Type B pancreatic cell (in vitro differentiated cells): ENCODE results near the gene TBX22. TPM values are rescaled to one million over a fixed set of nuclear protein-coding genes. Genes with fewer than 3 reads are reported as not detected.

Experiments used
- DNase-seq: peaks from one replicate; pipeline ENCODE4 v3.0.0; 2021; ENCODE audit warnings: mixed read lengths; ENCODE audit not compliant: unreplicated experiment; ENCODE audit errors: extremely low spot score
- H3K27ac Mint-ChIP-seq: 2 replicates; pipeline ENCODE4 v1.8.0; 2021; ENCODE audit warnings: mild to moderate bottlenecking, mixed read lengths
- H3K27me3 Mint-ChIP-seq: 2 replicates; pipeline ENCODE4 v1.8.0; 2021; ENCODE audit warnings: mixed read lengths
- H3K36me3 Mint-ChIP-seq: 2 replicates; pipeline ENCODE4 v1.8.0; 2021; ENCODE audit warnings: mixed read lengths
- H3K4me1 Mint-ChIP-seq: one replicate; pipeline ENCODE4 v1.8.0; 2021; ENCODE audit warnings: mixed read lengths; ENCODE audit not compliant: unreplicated experiment
- H3K4me3 Mint-ChIP-seq: 2 replicates; pipeline ENCODE4 v1.8.0; 2021; ENCODE audit warnings: mild to moderate bottlenecking, mixed read lengths
- H3K9me3 Mint-ChIP-seq: 2 replicates; pipeline ENCODE4 v1.8.0; 2021; ENCODE audit warnings: mixed read lengths
- long read RNA-seq: library from polyadenylated mRNA; unstranded; transcript quantifications from one replicate; pipeline ENCODE4 v2.0.0, GENCODE V29; 2020
- total RNA-seq: library from RNA; stranded (reverse); gene quantifications from 2 replicates; pipeline ENCODE4 v1.2.1, GENCODE V29; 2021; ENCODE audit warnings: low replicate concordance
- TF ChIP-seq, protein P1 (sequence below): fragments of 200-600 bp; sonication (generic); conservative IDR thresholded peaks from 2 replicates; pipeline ENCODE4 v1.5.0; 2021; ENCODE audit warnings: antibody characterized with exemption, mild to moderate bottlenecking

TBX22 gene, protein sequence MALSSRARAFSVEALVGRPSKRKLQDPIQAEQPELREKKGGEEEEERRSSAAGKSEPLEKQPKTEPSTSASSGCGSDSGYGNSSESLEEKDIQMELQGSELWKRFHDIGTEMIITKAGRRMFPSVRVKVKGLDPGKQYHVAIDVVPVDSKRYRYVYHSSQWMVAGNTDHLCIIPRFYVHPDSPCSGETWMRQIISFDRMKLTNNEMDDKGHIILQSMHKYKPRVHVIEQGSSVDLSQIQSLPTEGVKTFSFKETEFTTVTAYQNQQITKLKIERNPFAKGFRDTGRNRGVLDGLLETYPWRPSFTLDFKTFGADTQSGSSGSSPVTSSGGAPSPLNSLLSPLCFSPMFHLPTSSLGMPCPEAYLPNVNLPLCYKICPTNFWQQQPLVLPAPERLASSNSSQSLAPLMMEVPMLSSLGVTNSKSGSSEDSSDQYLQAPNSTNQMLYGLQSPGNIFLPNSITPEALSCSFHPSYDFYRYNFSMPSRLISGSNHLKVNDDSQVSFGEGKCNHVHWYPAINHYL
- not detected in 2 replicates for total RNA-seq
- long read RNA-seq = 0 reads

DNA sequence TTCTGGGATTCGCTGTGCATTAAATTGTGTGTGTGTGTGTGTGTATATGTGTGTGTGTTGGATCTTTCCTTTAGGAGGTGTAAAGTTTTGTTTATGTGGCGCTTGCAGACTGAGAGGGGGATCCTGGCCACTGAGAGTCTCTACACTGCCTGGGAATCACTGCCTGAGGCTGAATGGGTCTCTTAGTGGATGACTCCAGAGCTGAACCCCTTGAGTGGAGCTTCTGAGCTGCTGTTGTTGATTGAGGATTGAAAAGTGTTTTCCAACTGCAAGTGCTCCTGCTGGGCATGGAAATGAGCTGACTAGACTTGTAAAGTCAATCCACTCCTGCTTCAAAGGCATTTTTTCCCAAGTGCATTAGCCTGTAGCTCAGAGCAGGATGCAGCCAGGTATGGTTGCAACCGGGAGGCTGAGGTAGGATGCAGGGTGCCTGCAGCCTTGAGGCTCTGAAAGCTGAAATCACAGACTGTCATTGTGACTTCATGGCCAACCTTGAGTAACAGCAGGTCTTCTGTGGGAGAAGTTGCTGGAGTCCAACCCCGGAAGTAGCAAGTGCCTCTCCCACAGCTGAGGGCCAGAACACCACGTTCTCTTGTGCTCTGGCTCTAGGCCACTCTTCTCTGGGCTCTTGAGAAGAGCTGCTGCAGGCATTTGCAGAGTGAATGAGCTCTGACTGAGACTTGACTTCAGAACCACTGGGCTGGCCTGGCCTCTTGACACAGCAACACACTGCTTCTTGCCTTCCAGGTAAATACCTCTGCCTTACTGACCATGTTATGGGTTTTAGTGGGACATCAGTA is at the start of gene TBX22:
Gene TBX22, plus strand, starts transcription at position 613 of the 800 bp plus-strand sequence. CDS start 7,517 bp downstream, outside the sequence.
- no peaks in the 10 kb centered on the region for H3K36me3 Mint-ChIP-seq
- TF ChIP-seq, protein P1, sequence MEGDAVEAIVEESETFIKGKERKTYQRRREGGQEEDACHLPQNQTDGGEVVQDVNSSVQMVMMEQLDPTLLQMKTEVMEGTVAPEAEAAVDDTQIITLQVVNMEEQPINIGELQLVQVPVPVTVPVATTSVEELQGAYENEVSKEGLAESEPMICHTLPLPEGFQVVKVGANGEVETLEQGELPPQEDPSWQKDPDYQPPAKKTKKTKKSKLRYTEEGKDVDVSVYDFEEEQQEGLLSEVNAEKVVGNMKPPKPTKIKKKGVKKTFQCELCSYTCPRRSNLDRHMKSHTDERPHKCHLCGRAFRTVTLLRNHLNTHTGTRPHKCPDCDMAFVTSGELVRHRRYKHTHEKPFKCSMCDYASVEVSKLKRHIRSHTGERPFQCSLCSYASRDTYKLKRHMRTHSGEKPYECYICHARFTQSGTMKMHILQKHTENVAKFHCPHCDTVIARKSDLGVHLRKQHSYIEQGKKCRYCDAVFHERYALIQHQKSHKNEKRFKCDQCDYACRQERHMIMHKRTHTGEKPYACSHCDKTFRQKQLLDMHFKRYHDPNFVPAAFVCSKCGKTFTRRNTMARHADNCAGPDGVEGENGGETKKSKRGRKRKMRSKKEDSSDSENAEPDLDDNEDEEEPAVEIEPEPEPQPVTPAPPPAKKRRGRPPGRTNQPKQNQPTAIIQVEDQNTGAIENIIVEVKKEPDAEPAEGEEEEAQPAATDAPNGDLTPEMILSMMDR = no peak
- H3K4me1 Mint-ChIP-seq = no peaks in the 10 kb centered on the region
- no peak for DNase-seq
- H3K9me3 Mint-ChIP-seq = no peaks in the 10 kb centered on the region
- no peak within 1 kb of the TSS for H3K27ac Mint-ChIP-seq
- H3K27me3 Mint-ChIP-seq = no peaks in the 10 kb centered on the region
- no peak within 1 kb of the TSS for H3K4me3 Mint-ChIP-seq

DNA sequence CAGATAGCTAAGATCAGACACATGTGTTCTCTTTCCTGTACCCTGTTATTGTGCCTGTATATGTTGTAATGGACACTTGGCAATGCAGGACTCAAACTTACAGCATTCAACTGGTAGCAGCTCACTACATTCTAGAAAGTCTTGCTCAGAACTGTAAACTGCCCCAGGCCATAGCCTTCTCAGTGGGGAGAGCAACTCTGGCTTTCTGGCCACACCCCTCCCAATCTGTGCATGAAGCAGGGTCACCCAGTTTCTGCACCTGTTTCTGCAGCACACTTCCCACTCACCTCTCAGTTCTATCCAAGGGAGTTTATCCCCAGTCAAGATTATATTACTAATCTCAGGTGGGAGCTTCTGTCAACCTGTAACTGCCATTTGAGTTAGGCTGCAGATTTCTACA is 38.9 kb upstream of the TBX22 start:
- peaks cover 3% of the 10 kb centered on the region for H3K9me3 Mint-ChIP-seq
- H3K27me3 Mint-ChIP-seq = no peaks in the 10 kb centered on the region
- H3K36me3 Mint-ChIP-seq = no peaks in the 10 kb centered on the region
- H3K4me1 Mint-ChIP-seq = no peaks in the 10 kb centered on the region
- no peak for DNase-seq
- TF ChIP-seq, protein P1 = no peak
- no peak overlapping the region for H3K4me3 Mint-ChIP-seq
- H3K27ac Mint-ChIP-seq = no peak overlapping the region

DNA sequence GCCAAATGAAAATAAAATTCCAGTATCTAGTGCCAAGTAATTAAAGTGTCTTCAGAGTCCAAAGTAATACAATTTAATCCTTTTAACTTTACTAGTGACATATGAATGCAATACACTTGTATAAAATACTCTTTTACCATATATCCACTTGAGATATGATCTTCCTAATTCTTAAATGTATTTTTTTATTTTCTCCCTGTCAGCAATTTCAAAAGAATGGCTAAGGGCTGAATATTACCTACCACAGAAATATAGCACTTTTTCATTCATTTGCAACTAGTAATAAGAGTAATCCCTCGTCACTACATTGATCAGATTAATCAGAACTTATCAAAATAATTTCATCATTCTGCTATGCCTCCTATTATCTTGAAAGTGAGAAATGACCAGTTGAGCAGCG is 10.1 kb upstream of the TBX22 start:
- Mint-ChIP-seq H3K27me3 (no peaks in the 10 kb centered on the region), H3K36me3 (no peaks in the 10 kb centered on the region), H3K4me3 (no peak overlapping the region), H3K27ac (no peak overlapping the region), H3K9me3 (no peaks in the 10 kb centered on the region), H3K4me1 (no peaks in the 10 kb centered on the region)
- TF ChIP-seq, protein P1 = no peak
- no peak for DNase-seq

DNA sequence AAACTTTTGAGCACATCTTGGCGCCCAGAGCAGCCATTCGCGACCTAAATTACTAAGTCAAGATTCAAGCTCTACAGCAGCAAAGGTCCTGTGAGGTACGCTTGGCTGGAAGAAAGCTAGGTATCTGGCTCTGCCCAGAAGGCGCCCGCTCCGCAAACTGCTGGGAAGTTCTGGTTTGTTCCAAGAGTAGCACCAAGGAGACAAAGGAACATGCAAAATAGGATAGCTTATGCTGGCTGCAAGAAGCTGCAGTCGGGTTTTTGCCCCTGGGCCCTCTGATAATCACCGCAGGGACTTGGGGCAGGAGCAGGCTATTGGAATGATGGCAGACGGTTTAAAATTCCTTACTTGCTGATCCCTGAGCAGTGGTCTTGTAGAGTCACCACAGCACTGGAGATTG is 3.0 kb upstream of the TBX22 start:
- no peak overlapping the region for H3K4me3 Mint-ChIP-seq
- no peak overlapping the region for H3K27ac Mint-ChIP-seq
- TF ChIP-seq, protein P1 = no peak
- H3K9me3 Mint-ChIP-seq = no peaks in the 10 kb centered on the region
- H3K36me3 Mint-ChIP-seq = no peaks in the 10 kb centered on the region
- no peaks in the 10 kb centered on the region for H3K27me3 Mint-ChIP-seq
- DNase-seq = no peak
- no peaks in the 10 kb centered on the region for H3K4me1 Mint-ChIP-seq

DNA sequence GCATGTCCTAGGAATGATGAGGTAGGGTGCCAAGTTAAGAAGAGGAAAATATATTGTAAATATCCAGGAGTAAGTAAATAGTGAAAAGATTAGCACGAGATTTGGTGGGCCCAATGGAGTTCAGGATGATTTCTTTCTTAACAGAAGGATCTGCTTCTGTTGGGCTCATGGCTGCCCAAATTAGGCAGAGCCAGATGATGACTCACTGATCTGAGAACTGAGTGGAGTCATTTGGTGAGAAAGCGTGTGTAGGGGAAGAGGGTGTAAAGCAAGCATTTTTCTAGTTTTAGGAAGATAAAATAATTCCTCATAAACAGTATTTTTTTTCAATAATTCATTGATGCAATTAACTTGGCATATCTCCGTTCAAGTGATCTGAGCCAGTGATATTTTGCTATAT is 1.6 kb downstream of the TBX22 start:
- peaks cover 2% of the 10 kb centered on the region for H3K27me3 Mint-ChIP-seq
- H3K36me3 Mint-ChIP-seq = no peaks in the 10 kb centered on the region
- no peak for DNase-seq
- H3K9me3 Mint-ChIP-seq = no peaks in the 10 kb centered on the region
- H3K4me1 Mint-ChIP-seq = no peaks in the 10 kb centered on the region
- no peak overlapping the region for H3K4me3 Mint-ChIP-seq
- H3K27ac Mint-ChIP-seq = no peak overlapping the region
- TF ChIP-seq, protein P1 = no peak
